CD4-positive, alpha-beta memory T cell (primary cell): Measurements from ENCODE around the gene SYT2. TPM values are rescaled to one million over a fixed set of nuclear protein-coding genes. Genes with fewer than 3 reads are reported as not detected.
"Not testable (repeated sequence)": the region's sequence is repeated elsewhere in the genome, so short reads cannot be mapped to it uniquely, and the experiment has no call there.

ENCODE experiments used
- CTCF ChIA-PET: fragments of 350-600 bp; sonication (Branson Sonifier 250); formaldehyde crosslinking; loops from one replicate; lab custom pipeline; 2021; ENCODE audit warnings: inconsistent platforms; ENCODE audit not compliant: partially characterized antibody; lab: Charles Lee
- POLR2A ChIA-PET: fragments of 350-600 bp; sonication (Branson Sonifier 250); formaldehyde crosslinking; loops from one replicate; lab custom pipeline; 2021; ENCODE audit not compliant: partially characterized antibody; lab: Charles Lee
- DNase-seq, 5 donors: peaks; one replicate each; pipeline versions ENCODE4 v3.0.0 to v3.0.0-alpha.2; 2020 to 2022; ENCODE audit warnings: mixed read lengths in 1 of 5
- H3K27ac ChIP-seq: one replicate; pipeline ENCODE4 v1.7.0; 2013; ENCODE audit warnings: low read depth, low read length
- H3K27me3 ChIP-seq: 2 replicates; pipeline ENCODE4 v1.7.0; 2013; ENCODE audit warnings: mild to moderate bottlenecking, low read length, moderate library complexity; ENCODE audit not compliant: insufficient read depth
- H3K36me3 ChIP-seq: 2 replicates; pipeline ENCODE4 v1.7.0; 2013; ENCODE audit warnings: mild to moderate bottlenecking, low read length, moderate library complexity; ENCODE audit not compliant: insufficient read depth
- H3K4me1 ChIP-seq: 2 replicates; pipeline ENCODE4 v1.7.0; 2013; ENCODE audit warnings: mild to moderate bottlenecking, low read length, moderate library complexity; ENCODE audit not compliant: insufficient read depth
- H3K4me3 ChIP-seq, 2 donors: one replicate each; pipeline ENCODE4 v1.7.0; 2013; ENCODE audit warnings: low read length in 2 of 2, mild to moderate bottlenecking in 1 of 2
- H3K9me3 ChIP-seq, 2 donors: one replicate each; pipeline ENCODE4 v1.7.0; 2013; ENCODE audit warnings: low read length in 2 of 2, control low read depth in 1 of 2; ENCODE audit not compliant: control insufficient read depth in 1 of 2
- H3K27ac Mint-ChIP-seq, 7 donors: one replicate each; pipeline ENCODE4 v1.8.0; 2020 to 2021; ENCODE audit warnings: mixed read lengths in 7 of 7, mild to moderate bottlenecking in 6 of 7, inconsistent platforms in 3 of 7, moderate library complexity in 3 of 7
- H3K27me3 Mint-ChIP-seq, 2 donors: one replicate each; pipeline ENCODE4 v1.8.0; 2020 to 2021; ENCODE audit warnings: mixed read lengths in 2 of 2
- H3K36me3 Mint-ChIP-seq, 2 donors: one replicate each; pipeline ENCODE4 v1.8.0; 2020 to 2021; ENCODE audit warnings: mixed read lengths in 2 of 2, inconsistent platforms in 1 of 2, mild to moderate bottlenecking in 1 of 2
- H3K4me1 Mint-ChIP-seq, 4 donors: one replicate each; pipeline ENCODE4 v1.8.0; 2020 to 2021; ENCODE audit warnings: mixed read lengths in 4 of 4, mild to moderate bottlenecking in 1 of 4
- H3K4me3 Mint-ChIP-seq, 8 donors: one replicate each; pipeline ENCODE4 v1.8.0; 2020 to 2021; ENCODE audit warnings: mixed read lengths in 8 of 8, mild to moderate bottlenecking in 7 of 8, moderate library complexity in 6 of 8, inconsistent platforms in 3 of 8
- H3K9me3 Mint-ChIP-seq, 8 donors: one replicate each; pipeline ENCODE4 v1.8.0; 2020 to 2021; ENCODE audit warnings: mixed read lengths in 8 of 8, mild to moderate bottlenecking in 5 of 8, inconsistent platforms in 3 of 8, moderate library complexity in 1 of 8
- intact Hi-C: fragments of 100-400 bp; cut with micrococcal nuclease; formaldehyde crosslinking; loops from one replicate; pipeline ENCODE4 v1.15.1; 2023
- polyA plus RNA-seq, 2 donors: library from polyadenylated mRNA; unstranded; fragments of 300-500 nt; fragmentation: Illumina TruSeq; gene quantifications; one replicate each; pipeline ENCODE4 v1.2.3, GENCODE V29; 2021
- total RNA-seq, 2 experiments: library from RNA; stranded (reverse); gene quantifications; one replicate each; pipeline ENCODE4 v1.2.3, GENCODE V29; 2021

SYT2 gene
- total and polyA plus RNA-seq, 4 experiments from 2014 or later: 0.03 TPM; not detected in 3

DNA sequence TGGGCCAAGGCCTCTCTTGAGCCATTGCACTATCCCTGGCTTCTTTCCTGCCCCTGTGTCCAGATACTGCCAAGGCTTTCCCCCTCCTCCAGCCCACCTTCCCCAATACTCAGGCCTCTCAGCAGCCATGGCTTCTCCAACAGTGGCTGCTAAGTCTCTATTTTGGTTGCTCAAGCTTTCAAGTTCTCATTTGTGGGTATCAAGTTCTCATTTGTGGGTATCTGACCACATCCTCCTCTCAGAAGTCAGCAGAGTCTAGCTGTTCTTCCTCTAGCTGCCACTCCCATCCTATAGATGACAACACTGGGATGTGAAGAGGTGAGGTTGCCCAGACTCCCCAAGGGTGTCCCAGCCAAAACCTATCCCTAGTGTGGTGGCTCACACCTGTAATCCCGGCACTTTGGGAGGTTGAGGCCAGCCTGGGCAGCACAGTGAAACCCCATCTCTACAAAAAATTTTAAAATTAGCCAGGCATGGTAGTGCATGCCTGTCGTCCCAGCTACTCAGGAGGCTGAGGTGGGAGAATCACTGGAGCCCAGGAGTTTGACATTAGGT lies 80.9 kb downstream of the SYT2 start:
- H3K4me1 Mint-ChIP-seq: peaks cover 22 to 55% (median 33%) of the 10 kb centered on the region in 4 donors
- CTCF ChIA-PET: interaction anchor here (0.6 kb wide), 1 partner anchor 180 kb away, joined by 3 read pairs; no protein-coding TSS in a partner anchor

DNA sequence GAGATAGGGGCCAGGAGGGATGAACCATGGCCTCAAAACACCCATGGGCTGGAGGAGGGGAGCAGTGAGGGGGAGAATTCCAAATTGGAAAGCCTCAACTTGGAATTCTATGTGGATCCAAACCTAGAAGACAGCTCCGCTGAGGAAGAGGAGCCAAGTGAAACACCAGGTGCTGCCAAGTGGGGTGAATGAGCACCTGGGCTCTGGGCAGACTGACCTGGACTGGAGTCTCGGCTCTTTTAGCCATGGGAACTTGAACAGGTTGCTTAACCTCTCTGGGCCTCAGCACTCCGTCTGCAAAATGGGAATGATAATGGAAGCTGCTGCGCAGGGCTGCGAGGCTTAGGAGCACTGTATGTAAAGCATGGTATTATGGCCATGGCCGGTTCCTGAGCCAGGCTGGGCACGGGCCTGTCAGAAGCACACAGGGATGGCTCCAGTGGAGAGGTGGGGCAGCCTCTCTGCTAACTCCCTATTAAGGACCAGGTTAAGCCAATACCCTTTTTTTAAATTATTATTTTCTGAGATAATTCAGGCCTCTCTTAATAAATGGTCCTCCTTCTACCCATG lies 81.5 kb downstream of the SYT2 start:
- no peak overlapping the region for H3K4me3 ChIP-seq
- ChIA-PET POLR2A (interaction anchor here (1.1 to 1.4 kb wide), 2 partner anchors 14 to 281 kb away, joined by 3 to 4 read pairs; partner anchors contain the start of gene PPP1R12B), CTCF (interaction anchor here (0.6 kb wide), 1 partner anchor 181 kb away, joined by 3 read pairs; no protein-coding TSS in a partner anchor)
- H3K27me3 Mint-ChIP-seq: peaks cover 4 to 11% of the 10 kb centered on the region in 2 donors
- peaks cover 22 to 55% (median 33%) of the 10 kb centered on the region in 4 donors for H3K4me1 Mint-ChIP-seq
- intact Hi-C loops: loop anchor here (2.0 kb wide), 1 partner anchor 286 kb away; no protein-coding TSS in a partner anchor
- DNase-seq: no peak
- no peaks in the 10 kb centered on the region for H3K9me3 ChIP-seq
- H3K27ac Mint-ChIP-seq: peak overlapping the region in 6 of 7 donors; percentile 17 to 86 (median 62)
- peaks cover 58% of the 10 kb centered on the region for H3K4me1 ChIP-seq
- H3K4me3 Mint-ChIP-seq: peak overlapping the region; percentile 61 to 82 (median 78)
- no peak overlapping the region for H3K27ac ChIP-seq
- no peaks in the 10 kb centered on the region for H3K36me3 ChIP-seq
- no peaks in the 10 kb centered on the region for H3K36me3 Mint-ChIP-seq
- no peaks in the 10 kb centered on the region for H3K9me3 Mint-ChIP-seq
- no peaks in the 10 kb centered on the region for H3K27me3 ChIP-seq

More for the DNA sequence above, 80.9 kb downstream of the SYT2 start:
- H3K27ac ChIP-seq, H3K9me3 Mint-ChIP-seq, H3K36me3 ChIP-seq, H3K4me3 ChIP-seq, H3K36me3 Mint-ChIP-seq, H3K27me3 ChIP-seq, H3K9me3 ChIP-seq: not testable (repeated sequence)
- Mint-ChIP-seq H3K27me3 (peaks cover 4 to 11% of the 10 kb centered on the region in 2 donors), H3K27ac (peak overlapping the region; percentile 15 to 86 (median 58)), H3K4me3 (peak overlapping the region; percentile 61 to 82 (median 78))
- peaks cover 58% of the 10 kb centered on the region for H3K4me1 ChIP-seq
- peak; percentile 71 to 83 (median 80) for DNase-seq
- intact Hi-C loops: loop anchor here (2.0 kb wide), 1 partner anchor 287 kb away; no protein-coding TSS in a partner anchor
- POLR2A ChIA-PET: interaction anchor here (1.1 to 1.4 kb wide), 2 partner anchors 13 to 281 kb away, joined by 3 to 4 read pairs; partner anchors contain the start of gene PPP1R12B

- intact Hi-C loops: loop anchor here (2.0 kb wide), 1 partner anchor 285 kb away; no protein-coding TSS in a partner anchor
These were observed 82.3 kb downstream of the SYT2 start for GRCh38 chr1:202627841-202628565.

GRCh38 chr1:202627036-202627435 lies 83.2 kb downstream of the SYT2 start:
- Mint-ChIP-seq H3K27me3 (peaks cover 2 to 11% of the 10 kb centered on the region in 2 donors), H3K4me1 (peaks cover 22 to 55% (median 33%) of the 10 kb centered on the region in 4 donors)
- H3K9me3 ChIP-seq, H3K9me3 Mint-ChIP-seq, H3K27me3 ChIP-seq, DNase-seq, H3K4me3 ChIP-seq, H3K36me3 ChIP-seq, H3K27ac Mint-ChIP-seq, H3K36me3 Mint-ChIP-seq, POLR2A ChIA-PET, intact Hi-C loops, H3K4me3 Mint-ChIP-seq, H3K27ac ChIP-seq: not testable (repeated sequence)
- H3K4me1 ChIP-seq: peaks cover 58% of the 10 kb centered on the region
- CTCF ChIA-PET: interaction anchor here (0.8 to 1.3 kb wide), 2 partner anchors 14 to 93 kb away, joined by 3 read pairs; no protein-coding TSS in a partner anchor

More at GRCh38 chr1:202627841-202628565, 82.3 kb downstream of the SYT2 start:
- H3K9me3 Mint-ChIP-seq: no peaks in the 10 kb centered on the region
- peaks cover 2 to 11% of the 10 kb centered on the region in 2 donors for H3K27me3 Mint-ChIP-seq
- no peaks in the 10 kb centered on the region for H3K27me3 ChIP-seq
- no peaks in the 10 kb centered on the region for H3K9me3 ChIP-seq
- H3K4me1 ChIP-seq: peaks cover 58% of the 10 kb centered on the region
- H3K36me3 Mint-ChIP-seq: no peaks in the 10 kb centered on the region
- POLR2A ChIA-PET: no interaction called here
- DNase-seq: no peak
- H3K27ac ChIP-seq: no peak overlapping the region
- H3K36me3 ChIP-seq: no peaks in the 10 kb centered on the region
- peak overlapping the region in 3 of 7 donors; percentile 21 to 35 (median 24) for H3K27ac Mint-ChIP-seq
- H3K4me3 Mint-ChIP-seq: peak overlapping the region in 3 of 8 donors; percentile 34 to 62 (median 61)
- peaks cover 22 to 55% (median 33%) of the 10 kb centered on the region in 4 donors for H3K4me1 Mint-ChIP-seq
- H3K4me3 ChIP-seq: no peak overlapping the region
- CTCF ChIA-PET: interaction anchor here (0.8 kb wide), 1 partner anchor 92 kb away, joined by 3 read pairs; no protein-coding TSS in a partner anchor

DNA sequence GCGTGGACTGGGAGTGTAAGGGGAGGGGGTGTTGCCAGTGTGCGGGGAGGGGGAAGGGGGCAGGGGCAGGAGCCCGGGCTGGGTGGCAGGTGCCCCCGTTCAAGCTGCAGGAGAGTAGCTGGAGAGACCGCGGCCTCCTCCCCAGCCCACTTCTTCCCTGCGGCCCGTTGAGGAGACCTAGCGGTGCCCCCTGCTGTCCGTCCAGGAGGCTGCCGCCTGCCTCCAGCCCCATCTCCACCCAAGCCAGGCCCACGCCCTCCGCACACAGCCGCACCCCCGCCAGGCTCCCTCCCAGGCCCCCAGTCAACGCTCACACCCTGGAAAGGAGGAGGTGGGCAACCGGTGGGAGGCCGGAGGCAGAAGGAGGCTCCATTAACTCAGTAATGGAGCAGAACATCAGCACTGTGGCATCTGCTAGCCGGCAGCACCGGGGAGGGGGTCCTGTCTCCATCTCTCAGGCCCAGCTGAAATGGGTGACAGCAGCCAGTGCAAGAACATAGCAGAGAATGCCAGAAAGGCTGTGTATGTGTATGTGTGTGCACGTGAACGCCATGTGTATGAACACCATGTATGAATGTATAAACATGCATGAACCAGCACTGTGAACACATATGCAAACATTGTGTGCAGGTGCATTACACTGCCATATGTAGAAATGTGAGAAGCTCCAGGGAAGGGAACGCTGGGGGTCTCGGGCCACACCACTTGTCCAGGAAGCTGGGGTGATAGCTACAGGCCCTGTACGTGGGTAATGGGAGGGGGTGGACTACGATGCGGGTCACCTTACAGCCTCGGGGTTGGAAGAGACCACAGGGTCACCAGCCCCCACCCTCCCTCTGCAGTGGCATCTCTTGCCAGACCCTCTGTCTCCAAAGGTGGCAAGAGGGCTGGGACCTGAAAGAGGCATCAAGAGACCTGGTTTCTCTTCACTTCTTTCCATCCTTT lies 84.6 kb downstream of the SYT2 start:
- Mint-ChIP-seq H3K27me3 (peaks cover 2 to 11% of the 10 kb centered on the region in 2 donors), H3K4me1 (peaks cover 20 to 44% (median 31%) of the 10 kb centered on the region in 4 donors), H3K36me3 (no peaks in the 10 kb centered on the region), H3K27ac (no peak overlapping the region), H3K4me3 (no peak overlapping the region), H3K9me3 (no peaks in the 10 kb centered on the region)
- H3K36me3 ChIP-seq: no peaks in the 10 kb centered on the region
- peaks cover 52% of the 10 kb centered on the region for H3K4me1 ChIP-seq
- H3K4me3 ChIP-seq: no peak overlapping the region
- H3K9me3 ChIP-seq: no peaks in the 10 kb centered on the region
- peak in 4 of 5 donors; percentile 40 to 54 (median 45) for DNase-seq
- ChIA-PET POLR2A (no interaction called here), CTCF (interaction anchor here (0.6 to 1.5 kb wide), 5 partner anchors 15 to 1237 kb away, joined by 3 to 4 read pairs (median 3); no protein-coding TSS in a partner anchor)
- H3K27me3 ChIP-seq: no peaks in the 10 kb centered on the region
- H3K27ac ChIP-seq: no peak overlapping the region
- intact Hi-C loops: no loop called here

- Mint-ChIP-seq H3K4me1 (peaks cover 15 to 35% (median 26%) of the 10 kb centered on the region in 4 donors), H3K4me3 (no peak overlapping the region), H3K36me3 (no peaks in the 10 kb centered on the region), H3K27ac (no peak overlapping the region), H3K27me3 (peaks cover 0 to 6% of the 10 kb centered on the region in 2 donors), H3K9me3 (no peaks in the 10 kb centered on the region)
- ChIA-PET CTCF (interaction anchor here (0.6 to 1.4 kb wide), 3 partner anchors 22 to 1236 kb away, joined by 3 to 4 read pairs (median 3); no protein-coding TSS in a partner anchor), POLR2A (no interaction called here)
- no peaks in the 10 kb centered on the region for H3K9me3 ChIP-seq
- no peak overlapping the region for H3K4me3 ChIP-seq
- no peaks in the 10 kb centered on the region for H3K27me3 ChIP-seq
- no peak overlapping the region for H3K27ac ChIP-seq
- H3K36me3 ChIP-seq: no peaks in the 10 kb centered on the region
- peaks cover 42% of the 10 kb centered on the region for H3K4me1 ChIP-seq
- intact Hi-C loops: no loop called here
- DNase-seq: no peak
These were observed 85.5 kb downstream of the SYT2 start for GRCh38 chr1:202624781-202625108.
